ENCODE data around the gene RNASEL. TPM values are rescaled to one million over a fixed set of nuclear protein-coding genes. Genes with fewer than 3 reads are reported as not detected.

RNASEL gene
- total and polyA plus RNA-seq, 2 of the 4 experiments (the other 2 are of a cell fraction): 2.5 to 6.5 TPM

DNA sequence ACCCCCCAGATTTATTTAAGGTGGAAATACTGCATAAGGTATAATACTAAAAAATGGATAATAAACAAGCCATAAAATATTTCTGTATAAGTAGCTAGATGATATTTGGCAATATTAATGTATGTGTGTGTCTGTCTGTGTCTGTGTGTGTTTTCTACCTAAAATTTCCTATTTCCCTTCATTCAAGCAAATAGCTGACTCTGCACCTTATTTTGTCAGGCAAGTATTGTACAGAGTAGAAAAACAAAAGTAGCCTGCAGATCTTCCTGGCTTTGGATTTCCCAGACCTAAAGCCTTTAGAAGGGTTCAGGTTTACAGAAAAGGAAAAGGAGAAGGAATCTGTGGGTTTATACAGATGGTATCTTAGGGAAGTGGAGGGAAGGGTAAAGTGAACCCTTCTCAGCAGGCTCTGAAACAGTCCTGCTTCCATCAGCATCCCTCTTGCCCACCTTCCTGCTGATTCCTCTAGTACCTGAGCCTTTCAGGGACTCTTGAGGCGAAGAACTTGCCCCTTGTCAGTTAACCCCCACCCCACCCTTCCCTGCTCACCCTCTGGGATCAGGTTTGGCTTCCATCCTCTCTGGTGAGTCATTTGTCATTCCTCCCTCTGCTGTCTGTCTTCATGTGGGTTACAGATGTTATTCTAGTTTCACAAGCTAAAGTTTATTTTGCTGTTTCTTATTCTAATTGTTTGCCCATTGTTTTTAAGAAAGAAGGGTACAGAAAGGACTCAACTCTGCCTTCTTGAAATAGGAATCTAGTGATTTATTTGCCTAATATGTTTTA lies 36.9 kb upstream of the RNASEL start:
- Histone ChIP-seq H2BK5ac (ENCODE audit: low read depth, low read length, poor library complexity, severe bottlenecking) (no peak overlapping the region), H2BK15ac (ENCODE audit: low read depth, low read length) (no peak overlapping the region), H3K9me1 (ENCODE audit: insufficient read depth, low read length) (peaks cover 2% of the 10 kb centered on the region; the same call in 1 of the 2 replicates), H3K23ac (ENCODE audit: low read depth, low read length) (no peak overlapping the region), H3K27ac (ENCODE audit: insufficient read depth, low read length) (no peak overlapping the region), H3K27me3 (ENCODE audit: control insufficient read depth, insufficient read depth, low read length) (peaks cover 11% of the 10 kb centered on the region), H4K8ac (ENCODE audit: low read depth in 2 of 2, low read length in 2 of 2) (no peak overlapping the region), H4K91ac (ENCODE audit: insufficient read depth, low read depth, low read length) (no peak overlapping the region), H2AK5ac (ENCODE audit: low read depth, low read length) (no peak overlapping the region), H3K18ac (ENCODE audit: low read depth, low read length) (no peak overlapping the region), H3K79me1 (ENCODE audit: low read depth in 1 of 2, low read length in 2 of 2) (no peaks in the 10 kb centered on the region), H4K20me1 (ENCODE audit: insufficient read depth, low read length) (no peaks in the 10 kb centered on the region), H3K14ac (replicated peaks; ENCODE audit: low read depth, low read length) (no peak overlapping the region), H4K5ac (ENCODE audit: low read depth, low read length) (no peak overlapping the region), H3K56ac (ENCODE audit: extremely low read depth, insufficient read depth, low read length) (no peak overlapping the region), H3K9me3 (ENCODE audit: control insufficient read depth, insufficient read depth, low read length) (no peaks in the 10 kb centered on the region), H3K4me2 (ENCODE audit: low read depth, low read length) (no peak overlapping the region), H3K4me3 (ENCODE audit: insufficient read depth, low read depth, low read length) (no peak overlapping the region), H3K36me3 (ENCODE audit: control insufficient read depth, insufficient read depth, low read length) (no peaks in the 10 kb centered on the region), H3K4me1 (ENCODE audit: control insufficient read depth, insufficient read depth, low read length) (peaks cover 1% of the 10 kb centered on the region; the same call in 1 of the 2 replicates), H2AFZ (replicated peaks; ENCODE audit: low read length, poor library complexity) (no peak overlapping the region), H2AK9ac (replicated peaks; ENCODE audit: low read depth, low read length, poor library complexity) (no peak overlapping the region), H3K9ac (ENCODE audit: low read depth, low read length) (no peak overlapping the region), H2BK120ac (ENCODE audit: low read depth, low read length) (no peak overlapping the region), H3K4ac (ENCODE audit: low read depth, low read length) (no peak overlapping the region), H2BK20ac (ENCODE audit: low read depth, low read length) (no peak overlapping the region)
- dilution Hi-C loops (cut with HindIII; ENCODE audit: low sequenced_read_pairs, unreplicated experiment) (no loop called here), in situ Hi-C loops (cut with MboI; ENCODE audit: low sequenced_read_pairs) (no loop called here), intact Hi-C loops (cut with micrococcal nuclease) (no loop called here)
- TF ChIP-seq SMC3 (IDR thresholded peaks at IDR 0.05; ENCODE audit: low read depth, low read length) (no peak), MAFK (IDR thresholded peaks at IDR 0.05; ENCODE audit: low read depth, low read length) (peak; percentile 70)
- no TSS peak for BruUV-seq (replicated peaks)
- WGBS, 2 experiments (ENCODE audit: extremely low coverage in 2 of 2, insufficient read length in 1 of 2): 22% methylated on average over 1 of the region's 1 CpG; no CpG with 5 or more reads in 1 of the 2 experiments
- ChIA-PET POLR2A (ENCODE audit: unreplicated experiment) (no interaction called here), CTCF (no interaction called here)
- no peak for DNase-seq
- no peak for ATAC-seq (ENCODE audit: low read depth)
